Cardiac muscle cell (in vitro differentiated cells and primary cell): ENCODE results near the gene ARPC1A. TPM values are rescaled to one million over a fixed set of nuclear protein-coding genes. Genes with fewer than 3 reads are reported as not detected.
A peak's percentile ranks its signal among the peaks of the same experiment; 100 is the strongest.

Source experiments
- DNase-seq, 2 donors: peaks; one replicate each; pipeline versions ENCODE4 v3.0.0 to v3.0.0-alpha.2; 2010 to 2017; ENCODE audit warnings: low read depth in 1 of 2, low spot score in 1 of 2
- H3K27ac ChIP-seq: fragments of 200-600 bp; sonication (generic); 2 replicates; pipeline ENCODE4 v1.5.1; 2016
- H3K27me3 ChIP-seq: fragments of 200-600 bp; sonication (generic); 2 replicates; pipeline ENCODE4 v1.6.0; 2016; ENCODE audit warnings: control low read depth
- H3K36me3 ChIP-seq: fragments of 200-600 bp; sonication (generic); 2 replicates; pipeline ENCODE4 v1.5.1; 2016; ENCODE audit warnings: control low read depth
- H3K4me1 ChIP-seq: fragments of 200-600 bp; sonication (generic); 2 replicates; pipeline ENCODE4 v1.8.1; 2017; ENCODE audit warnings: low read depth, mild to moderate bottlenecking, mixed run types
- H3K4me3 ChIP-seq: fragments of 200-600 bp; sonication (generic); 2 replicates; pipeline ENCODE4 v1.5.1; 2016; ENCODE audit warnings: mild to moderate bottlenecking
- H3K9me3 ChIP-seq: fragments of 200-600 bp; sonication (generic); 2 replicates; pipeline ENCODE4 v1.5.1; 2017; ENCODE audit warnings: low read depth, mild to moderate bottlenecking, control low read depth
- polyA plus RNA-seq: library from polyadenylated mRNA; unstranded; fragments of >200 nt; fragmentation: Nextera tagmentation; extraction: Ambion mirVana; gene quantifications from 2 replicates; pipeline ENCODE4 v1.2.1, GENCODE V29; 2016
- total RNA-seq: library from RNA; depleted of rRNA; stranded (reverse); fragments of >200 nt; gene quantifications from 2 replicates; pipeline ENCODE4 v1.2.3, GENCODE V29; 2016
- TF ChIP-seq, protein P1 (sequence below): IDR thresholded peaks from 2 replicates; pipeline ENCODE4 v1.5.1; 2012; ENCODE audit warnings: low read depth, mild to moderate bottlenecking, low read length

ARPC1A gene
- total and polyA plus RNA-seq, 2 experiments from 2014 or later = 198 to 331 TPM

GRCh38 chr7:99407872-99408378 lies 82.2 kb downstream of the ARPC1A start:
- peaks cover 15% of the 10 kb centered on the region for H3K4me1 ChIP-seq
- no peaks in the 10 kb centered on the region for H3K27me3 ChIP-seq
- H3K27ac ChIP-seq = peak overlapping the region; percentile 98
- peak overlapping the region; percentile 89 for H3K4me3 ChIP-seq
- peak; percentile 40 to 82 for DNase-seq
- no peaks in the 10 kb centered on the region for H3K9me3 ChIP-seq
- TF ChIP-seq, protein P1, sequence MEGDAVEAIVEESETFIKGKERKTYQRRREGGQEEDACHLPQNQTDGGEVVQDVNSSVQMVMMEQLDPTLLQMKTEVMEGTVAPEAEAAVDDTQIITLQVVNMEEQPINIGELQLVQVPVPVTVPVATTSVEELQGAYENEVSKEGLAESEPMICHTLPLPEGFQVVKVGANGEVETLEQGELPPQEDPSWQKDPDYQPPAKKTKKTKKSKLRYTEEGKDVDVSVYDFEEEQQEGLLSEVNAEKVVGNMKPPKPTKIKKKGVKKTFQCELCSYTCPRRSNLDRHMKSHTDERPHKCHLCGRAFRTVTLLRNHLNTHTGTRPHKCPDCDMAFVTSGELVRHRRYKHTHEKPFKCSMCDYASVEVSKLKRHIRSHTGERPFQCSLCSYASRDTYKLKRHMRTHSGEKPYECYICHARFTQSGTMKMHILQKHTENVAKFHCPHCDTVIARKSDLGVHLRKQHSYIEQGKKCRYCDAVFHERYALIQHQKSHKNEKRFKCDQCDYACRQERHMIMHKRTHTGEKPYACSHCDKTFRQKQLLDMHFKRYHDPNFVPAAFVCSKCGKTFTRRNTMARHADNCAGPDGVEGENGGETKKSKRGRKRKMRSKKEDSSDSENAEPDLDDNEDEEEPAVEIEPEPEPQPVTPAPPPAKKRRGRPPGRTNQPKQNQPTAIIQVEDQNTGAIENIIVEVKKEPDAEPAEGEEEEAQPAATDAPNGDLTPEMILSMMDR = no peak
- H3K36me3 ChIP-seq = peaks cover 29% of the 10 kb centered on the region

DNA sequence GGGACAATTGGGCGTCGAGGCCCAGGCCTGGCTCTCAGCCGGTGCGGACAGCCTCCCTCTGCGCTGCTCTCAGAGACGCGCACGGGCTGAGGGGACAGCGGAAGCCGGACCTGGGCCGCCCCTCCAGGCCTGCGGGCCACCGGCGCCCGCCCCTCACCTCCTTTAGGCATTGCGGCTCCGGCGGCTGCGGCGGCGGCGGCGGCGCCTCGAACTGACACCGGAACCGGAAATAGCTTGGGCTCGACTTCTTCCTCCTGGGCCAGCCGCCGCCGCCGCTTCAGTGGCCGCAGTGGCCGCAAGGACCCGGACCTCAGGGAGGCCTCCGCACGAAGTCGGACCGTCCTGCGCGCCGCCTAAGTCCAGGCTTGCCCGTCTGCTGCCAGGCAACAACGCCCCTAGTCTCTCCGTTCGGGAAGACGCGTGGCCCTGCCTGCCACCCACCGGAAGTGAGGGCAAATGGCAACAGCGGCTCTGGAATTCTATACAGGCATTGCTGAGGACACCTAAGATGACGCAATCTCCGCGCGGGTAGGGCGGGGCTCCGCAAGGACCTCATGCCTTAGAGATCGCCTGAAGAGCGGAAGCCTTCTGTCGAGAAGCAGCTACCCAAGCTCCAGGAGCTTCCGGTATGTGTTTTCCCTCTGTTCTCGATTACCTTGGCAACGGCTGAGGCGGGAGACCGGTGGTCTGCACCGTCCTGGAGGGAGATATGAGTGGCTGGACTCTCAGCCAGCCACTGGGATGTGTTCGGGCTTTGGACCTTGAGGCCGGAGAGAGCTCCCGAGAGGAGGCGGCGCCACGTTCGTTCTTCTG lies 82.9 kb downstream of the ARPC1A start, which contains the start of the genes BUD31 and PDAP1:
Gene BUD31, plus strand, starts transcription at position 591 of the 813 bp plus-strand sequence. CDS start 2,124 bp downstream, outside the sequence.
Gene PDAP1, minus strand, starts transcription at position 219 of the 813 bp plus-strand sequence. Its CDS starts 49 bp downstream, at position 170.
- H3K27ac ChIP-seq = peak within 1 kb of the TSS; percentile 98
- DNase-seq = peak; percentile 92 to 96
- H3K27me3 ChIP-seq = no peaks in the 10 kb centered on the region
- peaks cover 15% of the 10 kb centered on the region for H3K4me1 ChIP-seq
- H3K4me3 ChIP-seq = peak within 1 kb of the TSS; percentile 89
- no peaks in the 10 kb centered on the region for H3K9me3 ChIP-seq
- H3K36me3 ChIP-seq = peaks cover 31% of the 10 kb centered on the region
- TF ChIP-seq, protein P1 = no peak

DNA sequence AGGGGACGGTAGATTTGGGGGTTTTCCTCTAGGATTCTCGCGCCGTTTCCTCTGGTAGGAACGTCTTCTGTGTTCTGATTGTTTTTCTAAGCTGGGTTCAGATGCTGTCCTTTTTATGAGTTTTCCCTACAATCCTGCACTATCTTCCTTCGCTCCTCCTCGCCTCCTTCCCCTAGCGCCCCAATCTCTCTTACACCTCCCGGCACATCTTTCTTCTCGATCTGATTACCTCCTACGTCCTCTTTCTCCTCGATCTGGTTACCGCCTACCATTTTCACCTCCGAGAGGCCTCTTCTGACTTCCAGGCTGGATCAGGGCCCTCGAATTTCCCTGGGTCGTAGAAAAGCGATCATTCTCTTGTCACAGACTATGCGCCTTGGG lies 83.5 kb downstream of the ARPC1A start:
- Histone ChIP-seq H3K4me3 (peak overlapping the region; percentile 89), H3K27ac (peak overlapping the region; percentile 98), H3K36me3 (peaks cover 34% of the 10 kb centered on the region), H3K27me3 (no peaks in the 10 kb centered on the region), H3K9me3 (no peaks in the 10 kb centered on the region), H3K4me1 (peaks cover 15% of the 10 kb centered on the region)
- TF ChIP-seq, protein P1 = no peak
- DNase-seq = peak in 1 of 2 donors; percentile 23

DNA sequence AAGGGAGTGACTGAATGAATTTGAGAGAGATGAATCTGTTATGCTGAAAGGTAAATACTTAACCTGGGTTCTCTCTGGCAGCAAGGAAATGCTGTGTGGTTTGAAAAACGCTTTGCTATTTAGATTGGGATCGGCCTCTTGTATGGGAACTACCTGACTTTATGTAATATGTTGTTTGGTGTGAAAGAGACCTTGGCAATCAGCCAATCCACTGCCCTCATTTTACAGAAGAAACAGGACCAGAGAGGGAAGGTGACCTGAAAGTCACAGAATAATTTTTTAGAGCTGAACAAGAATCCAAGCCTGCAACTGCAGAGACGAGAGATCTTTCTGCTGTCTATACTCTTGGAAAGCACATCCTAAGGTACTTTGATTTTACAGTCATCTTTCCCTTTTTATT lies 84.1 kb downstream of the ARPC1A start:
- Histone ChIP-seq H3K9me3 (no peaks in the 10 kb centered on the region), H3K27ac (peak overlapping the region; percentile 98), H3K4me1 (peaks cover 15% of the 10 kb centered on the region), H3K36me3 (peaks cover 34% of the 10 kb centered on the region), H3K27me3 (no peaks in the 10 kb centered on the region), H3K4me3 (peak overlapping the region; percentile 89)
- TF ChIP-seq, protein P1 = no peak
- no peak for DNase-seq

GRCh38 chr7:99410635-99411034 lies 84.9 kb downstream of the ARPC1A start:
- H3K36me3 ChIP-seq = peaks cover 34% of the 10 kb centered on the region
- H3K4me1 ChIP-seq = peaks cover 15% of the 10 kb centered on the region
- no peak overlapping the region for H3K4me3 ChIP-seq
- H3K9me3 ChIP-seq = no peaks in the 10 kb centered on the region
- DNase-seq = no peak
- H3K27ac ChIP-seq = no peak overlapping the region
- TF ChIP-seq, protein P1 = no peak
- no peaks in the 10 kb centered on the region for H3K27me3 ChIP-seq
